ENCODE results near the gene UCP2. TPM values are rescaled to one million over a fixed set of nuclear protein-coding genes. Genes with fewer than 3 reads are reported as not detected.

The UCP2 gene
- total and polyA plus RNA-seq, 9 donors, result 3.7 to 86.9 (median 16.5) TPM

DNA sequence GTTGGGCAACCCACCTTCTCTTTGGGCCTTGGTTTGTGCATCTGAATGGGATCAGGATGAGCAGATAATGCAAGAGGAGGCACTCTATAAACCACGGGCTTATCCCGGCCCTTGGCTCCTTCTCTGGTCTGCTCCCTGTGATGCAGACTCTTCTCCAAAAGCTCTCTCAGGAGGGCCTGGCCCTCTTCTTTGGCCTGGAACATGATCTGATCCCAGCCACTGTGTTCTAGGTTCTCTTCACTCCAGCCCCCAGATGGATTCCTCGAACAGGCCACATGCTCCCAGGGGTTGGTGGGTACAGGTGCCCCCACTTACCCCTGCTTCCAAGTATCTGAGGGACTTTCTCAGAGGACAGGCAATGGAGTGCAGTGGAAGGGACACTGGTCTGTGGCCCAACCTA is 35.0 kb upstream of the UCP2 start:
- no peak for DNase-seq
- Histone ChIP-seq H3K36me3 (no peaks in the 10 kb centered on the region), H3K4me1 (ENCODE audit: insufficient read depth) (peaks cover 3% of the 10 kb centered on the region), H3K27me3 (no peaks in the 10 kb centered on the region), H3K9me3 (no peaks in the 10 kb centered on the region), H3K27ac (no peak overlapping the region), H3K4me3 (no peak overlapping the region)
- 93 to 95% (median 94%) methylated on average over 3 of the region's 3 CpGs for WGBS, 3 donors
- no peak for TF ChIP-seq EP300 (IDR thresholded peaks at IDR 0.05)
- no peak for TF ChIP-seq POLR2A (IDR thresholded peaks at IDR 0.05)
- TF ChIP-seq, protein P1, sequence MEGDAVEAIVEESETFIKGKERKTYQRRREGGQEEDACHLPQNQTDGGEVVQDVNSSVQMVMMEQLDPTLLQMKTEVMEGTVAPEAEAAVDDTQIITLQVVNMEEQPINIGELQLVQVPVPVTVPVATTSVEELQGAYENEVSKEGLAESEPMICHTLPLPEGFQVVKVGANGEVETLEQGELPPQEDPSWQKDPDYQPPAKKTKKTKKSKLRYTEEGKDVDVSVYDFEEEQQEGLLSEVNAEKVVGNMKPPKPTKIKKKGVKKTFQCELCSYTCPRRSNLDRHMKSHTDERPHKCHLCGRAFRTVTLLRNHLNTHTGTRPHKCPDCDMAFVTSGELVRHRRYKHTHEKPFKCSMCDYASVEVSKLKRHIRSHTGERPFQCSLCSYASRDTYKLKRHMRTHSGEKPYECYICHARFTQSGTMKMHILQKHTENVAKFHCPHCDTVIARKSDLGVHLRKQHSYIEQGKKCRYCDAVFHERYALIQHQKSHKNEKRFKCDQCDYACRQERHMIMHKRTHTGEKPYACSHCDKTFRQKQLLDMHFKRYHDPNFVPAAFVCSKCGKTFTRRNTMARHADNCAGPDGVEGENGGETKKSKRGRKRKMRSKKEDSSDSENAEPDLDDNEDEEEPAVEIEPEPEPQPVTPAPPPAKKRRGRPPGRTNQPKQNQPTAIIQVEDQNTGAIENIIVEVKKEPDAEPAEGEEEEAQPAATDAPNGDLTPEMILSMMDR (IDR thresholded peaks at IDR 0.05), result no peak
- intact Hi-C loops (cut with DNase I), result no loop called here

GRCh38 chr11:74015919-74016684 is 33.5 kb upstream of the UCP2 start:
- no peak overlapping the region for H3K27ac ChIP-seq
- 96 to 98% (median 97%) methylated on average over 5 of the region's 5 CpGs for WGBS, 3 donors
- H3K4me3 ChIP-seq, result no peak overlapping the region
- intact Hi-C loops (cut with DNase I), result no loop called here
- H3K4me1 ChIP-seq (ENCODE audit: insufficient read depth), result peaks cover 3% of the 10 kb centered on the region
- no peaks in the 10 kb centered on the region for H3K27me3 ChIP-seq
- H3K9me3 ChIP-seq, result no peaks in the 10 kb centered on the region
- no peak for DNase-seq
- no peaks in the 10 kb centered on the region for H3K36me3 ChIP-seq
- TF ChIP-seq POLR2A (IDR thresholded peaks at IDR 0.05), result no peak
- TF ChIP-seq, protein P1 (IDR thresholded peaks at IDR 0.05), result no peak
- no peak for TF ChIP-seq EP300 (IDR thresholded peaks at IDR 0.05)

- WGBS, 3 donors, result 89 to 93% (median 92%) methylated on average over 2 of the region's 2 CpGs
Observed at GRCh38 chr11:74014880-74015279, 32.2 kb upstream of the UCP2 start.

DNA sequence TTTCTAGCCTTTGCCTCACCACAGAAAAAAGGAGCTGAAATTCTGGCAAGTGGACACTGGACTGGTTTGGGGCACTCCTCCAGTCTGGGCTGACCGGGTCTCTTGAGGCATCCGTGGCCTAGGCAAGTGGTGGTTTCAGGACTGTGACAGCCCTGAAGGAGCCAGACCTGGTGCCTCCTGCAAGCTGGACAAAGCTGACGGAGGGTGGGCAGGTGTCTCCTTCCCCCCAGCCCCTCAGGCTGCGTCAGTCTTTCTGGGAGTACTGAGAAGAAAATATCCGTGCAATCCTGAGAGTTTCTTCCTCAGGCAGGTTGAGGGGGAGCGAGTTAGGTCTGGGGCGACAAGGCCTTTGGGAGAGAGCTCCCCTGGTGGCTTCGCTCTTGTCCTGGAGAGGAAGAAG is 30.5 kb upstream of the UCP2 start:
- DNase-seq, result no peak
- WGBS, 3 donors, result 87 to 93% (median 90%) methylated on average over 8 of the region's 8 CpGs
- TF ChIP-seq, protein P1 (IDR thresholded peaks at IDR 0.05), result no peak
- TF ChIP-seq EP300 (IDR thresholded peaks at IDR 0.05) (no peak), POLR2A (IDR thresholded peaks at IDR 0.05) (no peak)
- Histone ChIP-seq H3K27ac (no peak overlapping the region), H3K9me3 (no peaks in the 10 kb centered on the region), H3K27me3 (no peaks in the 10 kb centered on the region), H3K36me3 (no peaks in the 10 kb centered on the region), H3K4me1 (ENCODE audit: insufficient read depth) (no peaks in the 10 kb centered on the region), H3K4me3 (no peak overlapping the region)
- intact Hi-C loops (cut with DNase I), result no loop called here

More at GRCh38 chr11:74014880-74015279, 32.2 kb upstream of the UCP2 start:
- TF ChIP-seq, protein P1 (IDR thresholded peaks at IDR 0.05), result no peak
- no peak for TF ChIP-seq POLR2A (IDR thresholded peaks at IDR 0.05)
- TF ChIP-seq EP300 (IDR thresholded peaks at IDR 0.05), result no peak
- intact Hi-C loops (cut with DNase I), result no loop called here
- H3K27ac ChIP-seq, result no peak overlapping the region
- no peak for DNase-seq
- no peak overlapping the region for H3K4me3 ChIP-seq
- H3K9me3 ChIP-seq, result no peaks in the 10 kb centered on the region
- H3K27me3 ChIP-seq, result no peaks in the 10 kb centered on the region
- peaks cover 3% of the 10 kb centered on the region for H3K4me1 ChIP-seq (ENCODE audit: insufficient read depth)
- H3K36me3 ChIP-seq, result no peaks in the 10 kb centered on the region
